GM18951 (cell line): ENCODE results near the gene HOXD1.

Experiments
- POLR2A ChIP-seq: IDR thresholded peaks from 4 replicates; pipeline ENCODE4 v1.6.1; 2011; ENCODE audit warnings: mild to moderate bottlenecking; ENCODE audit not compliant: insufficient read length, insufficient read depth; ENCODE audit errors: extremely low read depth
- in situ Hi-C: fragments of 300-500 bp; cut with MboI; formaldehyde crosslinking; loops from one replicate; pipeline ENCODE4 v1.12.0; 2022; ENCODE audit warnings: low sequenced_read_pairs, mixed read lengths, inconsistent platforms; ENCODE audit not compliant: unreplicated experiment

Gene HOXD1

GRCh38 chr2:176164611-176165369 is 23.7 kb upstream of the HOXD1 start:
- no peak for TF ChIP-seq POLR2A
- in situ Hi-C loops: no loop called here

GRCh38 chr2:176165370-176166050 is 23.0 kb upstream of the HOXD1 start:
- in situ Hi-C loops: no loop called here
- no peak for TF ChIP-seq POLR2A

GRCh38 chr2:176166272-176166671 is 22.2 kb upstream of the HOXD1 start:
- in situ Hi-C loops: no loop called here
- TF ChIP-seq POLR2A: no peak

- in situ Hi-C loops: no loop called here
- TF ChIP-seq POLR2A: no peak
These were observed 21.1 kb upstream of the HOXD1 start for GRCh38 chr2:176167398-176167797.

GRCh38 chr2:176169181-176169580 is 19.3 kb upstream of the HOXD1 start:
- in situ Hi-C loops: no loop called here
- TF ChIP-seq POLR2A: no peak

GRCh38 chr2:176169711-176170110 is 18.8 kb upstream of the HOXD1 start:
- in situ Hi-C loops: no loop called here

GRCh38 chr2:176170602-176171305 is 17.7 kb upstream of the HOXD1 start:
- in situ Hi-C loops: no loop called here
- TF ChIP-seq POLR2A: no peak

More at GRCh38 chr2:176169711-176170110, 18.8 kb upstream of the HOXD1 start:
- no peak for TF ChIP-seq POLR2A

GRCh38 chr2:176171351-176172006 is 17.0 kb upstream of the HOXD1 start:
- in situ Hi-C loops: no loop called here
- no peak for TF ChIP-seq POLR2A

- in situ Hi-C loops: no loop called here
- TF ChIP-seq POLR2A: no peak
These were observed 16.2 kb upstream of the HOXD1 start for GRCh38 chr2:176172007-176172894.

- in situ Hi-C loops: no loop called here
- TF ChIP-seq POLR2A: no peak
These were observed 15.4 kb upstream of the HOXD1 start for GRCh38 chr2:176172895-176173566.

- no peak for TF ChIP-seq POLR2A
- in situ Hi-C loops: no loop called here
These were observed 14.7 kb upstream of the HOXD1 start for GRCh38 chr2:176173567-176174381.
